HCT116 (cell line): ENCODE measurements around the gene PRPF4.

Experiments used
- EZH2 ChIP-seq: fragments of 200-600 bp; sonication (generic); IDR thresholded peaks from 2 replicates; pipeline ENCODE4 v1.6.1; 2017; ENCODE audit warnings: antibody characterized with exemption, mixed run types
- MAX ChIP-seq: IDR thresholded peaks from 2 replicates; pipeline ENCODE4 v1.6.1; 2012

GRCh38 chr9:113281356-113281755, 5.9 kb downstream of the PRPF4 start:
- TF ChIP-seq EZH2 (no peak), MAX (no peak)
